Measurements from ENCODE around the gene NDRG2. TPM values are rescaled to one million over a fixed set of nuclear protein-coding genes. Genes with fewer than 3 reads are reported as not detected.

Gene NDRG2
- total and polyA plus RNA-seq, 2 donors (not counting 1 experiment from before 2014, with no cell fraction given), result 0.32 to 0.50 TPM

- Histone ChIP-seq H3K9ac (ENCODE audit: insufficient read depth, low read length) (no peak overlapping the region), H3K9me3 (ENCODE audit: control insufficient read depth, insufficient read depth, low read depth, low read length) (no peaks in the 10 kb centered on the region), H3K4me1 (ENCODE audit: control insufficient read depth, extremely low read depth, insufficient read depth, low read length) (no peaks in the 10 kb centered on the region), H4K20me1 (ENCODE audit: control insufficient read depth, extremely low read depth, insufficient read depth, low read length) (no peaks in the 10 kb centered on the region), H3K79me2 (ENCODE audit: control insufficient read depth, insufficient read depth, low read length) (no peaks in the 10 kb centered on the region), H3K27ac (ENCODE audit: insufficient read depth, low read length) (no peak overlapping the region), H2AFZ (ENCODE audit: low read length) (no peak overlapping the region), H3K4me3 (replicated peaks in 1 of 4; ENCODE audit: control extremely low read depth in 1 of 4, insufficient read depth in 1 of 4, low read depth in 3 of 4, low read length in 4 of 4) (no peak overlapping the region), H3K27me3 (ENCODE audit: control insufficient read depth, insufficient read depth, low read length) (peaks cover 14% of the 10 kb centered on the region), H3K36me3 (ENCODE audit: control insufficient read depth, insufficient read depth, low read length) (no peaks in the 10 kb centered on the region), H3K4me2 (ENCODE audit: extremely low read depth, insufficient read depth, low read length) (no peak overlapping the region)
- TF ChIP-seq EZH2 (IDR thresholded peaks at IDR 0.05; ENCODE audit: low read length, missing control alignments) (no peak), CTCF (conservative IDR thresholded peaks at IDR 0.05 in 1 of 2, IDR thresholded peaks at IDR 0.05 in 1 of 2; ENCODE audit: low read depth in 1 of 2, low read length in 2 of 2) (no peak)
- DNase-seq (ENCODE audit: low read depth in 2 of 2), result no peak
Observed at GRCh38 chr14:21037156-21037555, 12.3 kb upstream of the NDRG2 start.

GRCh38 chr14:21036751-21037150, 11.9 kb upstream of the NDRG2 start:
- Histone ChIP-seq H3K9ac (ENCODE audit: insufficient read depth, low read length) (no peak overlapping the region), H4K20me1 (ENCODE audit: control insufficient read depth, extremely low read depth, insufficient read depth, low read length) (no peaks in the 10 kb centered on the region), H3K27me3 (ENCODE audit: control insufficient read depth, insufficient read depth, low read length) (peaks cover 16% of the 10 kb centered on the region), H3K4me2 (ENCODE audit: extremely low read depth, insufficient read depth, low read length) (no peak overlapping the region), H3K9me3 (ENCODE audit: control insufficient read depth, insufficient read depth, low read depth, low read length) (no peaks in the 10 kb centered on the region), H3K36me3 (ENCODE audit: control insufficient read depth, insufficient read depth, low read length) (no peaks in the 10 kb centered on the region), H3K4me3 (replicated peaks in 1 of 4; ENCODE audit: control extremely low read depth in 1 of 4, insufficient read depth in 1 of 4, low read depth in 3 of 4, low read length in 4 of 4) (no peak overlapping the region), H2AFZ (ENCODE audit: low read length) (no peak overlapping the region), H3K4me1 (ENCODE audit: control insufficient read depth, extremely low read depth, insufficient read depth, low read length) (no peaks in the 10 kb centered on the region), H3K79me2 (ENCODE audit: control insufficient read depth, insufficient read depth, low read length) (no peaks in the 10 kb centered on the region), H3K27ac (ENCODE audit: insufficient read depth, low read length) (no peak overlapping the region)
- DNase-seq (ENCODE audit: low read depth in 2 of 2), result no peak
- no peak for TF ChIP-seq EZH2 (IDR thresholded peaks at IDR 0.05; ENCODE audit: low read length, missing control alignments)
- no peak for TF ChIP-seq CTCF (conservative IDR thresholded peaks at IDR 0.05 in 1 of 2, IDR thresholded peaks at IDR 0.05 in 1 of 2; ENCODE audit: low read depth in 1 of 2, low read length in 2 of 2)

GRCh38 chr14:21034707-21035106, 9.8 kb upstream of the NDRG2 start, which contains the start of gene RNASE13:
TSS of gene RNASE13 (minus strand) at chr14:21034807. CDS start at chr14:21034288, 519 bp downstream.
- no peaks in the 10 kb centered on the region for H3K36me3 ChIP-seq (ENCODE audit: control insufficient read depth, insufficient read depth, low read length)
- TF ChIP-seq CTCF (conservative IDR thresholded peaks at IDR 0.05 in 1 of 2, IDR thresholded peaks at IDR 0.05 in 1 of 2; ENCODE audit: low read depth in 1 of 2, low read length in 2 of 2) (no peak), EZH2 (IDR thresholded peaks at IDR 0.05; ENCODE audit: low read length, missing control alignments) (no peak)
- H3K4me1 ChIP-seq (ENCODE audit: control insufficient read depth, extremely low read depth, insufficient read depth, low read length), result no peaks in the 10 kb centered on the region
- no peaks in the 10 kb centered on the region for H3K9me3 ChIP-seq (ENCODE audit: control insufficient read depth, insufficient read depth, low read depth, low read length)
- no peak within 1 kb of the TSS for H3K4me3 ChIP-seq (replicated peaks in 1 of 4; ENCODE audit: control extremely low read depth in 1 of 4, insufficient read depth in 1 of 4, low read depth in 3 of 4, low read length in 4 of 4)
- no peak within 1 kb of the TSS for H2AFZ ChIP-seq (ENCODE audit: low read length)
- DNase-seq (ENCODE audit: low read depth in 2 of 2), result no peak
- H3K79me2 ChIP-seq (ENCODE audit: control insufficient read depth, insufficient read depth, low read length), result no peaks in the 10 kb centered on the region
- H3K27ac ChIP-seq (ENCODE audit: insufficient read depth, low read length), result no peak within 1 kb of the TSS
- H3K9ac ChIP-seq (ENCODE audit: insufficient read depth, low read length), result peak within 1 kb of the TSS; percentile 2
- H3K4me2 ChIP-seq (ENCODE audit: extremely low read depth, insufficient read depth, low read length), result no peak within 1 kb of the TSS
- H4K20me1 ChIP-seq (ENCODE audit: control insufficient read depth, extremely low read depth, insufficient read depth, low read length), result no peaks in the 10 kb centered on the region
- H3K27me3 ChIP-seq (ENCODE audit: control insufficient read depth, insufficient read depth, low read length), result peaks cover 29% of the 10 kb centered on the region

Measured in fibroblast of lung (primary cell).